NK-92 (cell line): ENCODE results near the gene MRM2.
"Not testable (repeated sequence)": the region's sequence is repeated elsewhere in the genome, so short reads cannot be mapped to it uniquely, and the experiment has no call there.

Experiments used
- DNase-seq: peaks from one replicate; lab custom pipeline; 2025; ENCODE audit not compliant: unreplicated experiment; lab: John Stamatoyannopoulos, UW

MRM2 gene

GRCh38 chr7:2269089-2269990 lies 27.3 kb upstream of the MRM2 start:
- not testable (repeated sequence) for DNase-seq

GRCh38 chr7:2266911-2267310 lies 24.9 kb upstream of the MRM2 start:
- DNase-seq = no peak

- no peak for DNase-seq
These were observed 22.2 kb upstream of the MRM2 start for GRCh38 chr7:2264158-2264557.

- DNase-seq = no peak
These were observed 21.2 kb upstream of the MRM2 start for GRCh38 chr7:2263176-2263575.

GRCh38 chr7:2261611-2262010 lies 19.6 kb upstream of the MRM2 start:
- DNase-seq = no peak

- no peak for DNase-seq
These were observed 18.8 kb upstream of the MRM2 start for GRCh38 chr7:2260820-2261219.

- DNase-seq = no peak
These were observed 17.5 kb upstream of the MRM2 start for GRCh38 chr7:2259480-2259879.

GRCh38 chr7:2258661-2259365 lies 16.8 kb upstream of the MRM2 start:
- DNase-seq = no peak

- no peak for DNase-seq
These were observed 15.6 kb upstream of the MRM2 start for GRCh38 chr7:2257651-2258050.

- no peak for DNase-seq
These were observed 15.1 kb upstream of the MRM2 start for GRCh38 chr7:2257046-2257551.

GRCh38 chr7:2256306-2257045 lies 14.5 kb upstream of the MRM2 start:
- DNase-seq = no peak

- DNase-seq = no peak
These were observed 13.4 kb upstream of the MRM2 start for GRCh38 chr7:2255145-2256139.

- DNase-seq = no peak
These were observed 12.6 kb upstream of the MRM2 start for GRCh38 chr7:2254429-2255144.

- DNase-seq = no peak
These were observed 11.7 kb upstream of the MRM2 start for GRCh38 chr7:2253525-2254244.

- no peak for DNase-seq
These were observed 11.0 kb upstream of the MRM2 start for GRCh38 chr7:2253021-2253420.

- no peak for DNase-seq
These were observed 10.1 kb upstream of the MRM2 start for GRCh38 chr7:2251841-2252771.

GRCh38 chr7:2251381-2251780 lies 9.4 kb upstream of the MRM2 start:
- DNase-seq = no peak
